H1 (cell line): ENCODE measurements around the gene SPTBN5. TPM values are rescaled to one million over a fixed set of nuclear protein-coding genes. Genes with fewer than 3 reads are reported as not detected.
A peak's percentile ranks its signal among the peaks of the same experiment; 100 is the strongest.

Experiments
- CTCF ChIA-PET: fragments of 300-600 bp; sonication (Branson Sonifier 250); formaldehyde crosslinking; loops from one replicate; lab custom pipeline; 2021; ENCODE audit not compliant: partially characterized antibody; lab: Charles Lee
- POLR2A ChIA-PET: fragments of 300-600 bp; sonication (Branson Sonifier 250); formaldehyde crosslinking; loops from one replicate; lab custom pipeline; 2021; ENCODE audit warnings: inconsistent platforms; ENCODE audit not compliant: partially characterized antibody; lab: Charles Lee
- DNase-seq, 2 experiments: peaks; one replicate each; pipeline versions ENCODE4 v3.0.0 to v3.0.0-alpha.2; 2010 to 2022; ENCODE audit warnings: low spot score in 2 of 2, low read depth in 1 of 2, mixed read lengths in 1 of 2
- FAIRE-seq: peaks from 2 replicates; lab custom pipeline; 2011; peaks lifted over from hg19 to GRCh38; lab: Jason Lieb, UNC
- H2AFZ ChIP-seq: 2 replicates; pipeline ENCODE4 v1.8.1; 2012; ENCODE audit warnings: low read length, inconsistent platforms
- H2AK5ac ChIP-seq: 2 replicates; pipeline ENCODE4 v1.6.1; 2013; ENCODE audit warnings: low read depth, low read length
- H2BK120ac ChIP-seq: replicated peaks from 2 replicates; pipeline ENCODE3; 2013; ENCODE audit warnings: low read depth, low read length, inconsistent platforms
- H2BK12ac ChIP-seq: 2 replicates; pipeline ENCODE4 v1.6.1; 2013; ENCODE audit warnings: low read depth, low read length
- H2BK15ac ChIP-seq: 2 replicates; pipeline ENCODE4 v1.6.1; 2013; ENCODE audit warnings: low read length
- H2BK20ac ChIP-seq: 2 replicates; pipeline ENCODE4 v1.6.1; 2013; ENCODE audit warnings: low read length
- H2BK5ac ChIP-seq: 2 replicates; pipeline ENCODE4 v1.6.1; 2013; ENCODE audit warnings: low read depth, low read length
- H3K14ac ChIP-seq: 2 replicates; pipeline ENCODE4 v1.6.1; 2013; ENCODE audit warnings: inconsistent platforms; ENCODE audit not compliant: insufficient read length
- H3K18ac ChIP-seq: 2 replicates; pipeline ENCODE4 v1.6.1; 2013; ENCODE audit warnings: low read length; ENCODE audit errors: extremely low read depth
- H3K23ac ChIP-seq: 2 replicates; pipeline ENCODE4 v1.6.1; 2013; ENCODE audit warnings: inconsistent platforms; ENCODE audit not compliant: insufficient read length
- H3K23me2 ChIP-seq: 2 replicates; pipeline ENCODE4 v1.6.1; 2013; ENCODE audit warnings: low read depth, low read length
- H3K27ac ChIP-seq: 2 replicates; pipeline ENCODE4 v1.6.1; 2011; ENCODE audit warnings: low read depth, low read length, inconsistent platforms
- H3K27me3 ChIP-seq, 4 experiments: replicated peaks in 1 of 4; 1 replicate in 1 of 4; 2 replicates in 3 of 4; pipeline versions ENCODE4 v1.6.1 to v1.8.1; 2011 to 2013; ENCODE audit warnings: low read length in 3 of 4, mild to moderate bottlenecking in 3 of 4, inconsistent platforms in 2 of 4, mixed read lengths in 2 of 4, moderate library complexity in 1 of 4; ENCODE audit not compliant: control insufficient read depth in 3 of 4, insufficient read depth in 3 of 4; ENCODE audit errors: extremely low read depth in 1 of 4
- H3K36me3 ChIP-seq, 4 experiments: 2 replicates each; pipeline versions ENCODE4 v1.6.1 to v1.8.1; 2011 to 2013; ENCODE audit warnings: mild to moderate bottlenecking in 4 of 4, low read length in 3 of 4, moderate library complexity in 2 of 4, control low read depth in 1 of 4, inconsistent platforms in 1 of 4; ENCODE audit not compliant: insufficient read depth in 4 of 4, control insufficient read depth in 2 of 4
- H3K4ac ChIP-seq: replicated peaks from 2 replicates; pipeline ENCODE3; 2013; ENCODE audit warnings: low read length, low read depth, mixed read lengths, inconsistent platforms; ENCODE audit not compliant: insufficient read length
- H3K4me1 ChIP-seq, 4 experiments: replicated peaks in 1 of 4; 1 replicate in 1 of 4; 2 replicates in 3 of 4; pipeline versions ENCODE4 v1.6.1 to v1.8.1; 2011 to 2013; ENCODE audit warnings: low read length in 3 of 4, inconsistent platforms in 2 of 4, mixed read lengths in 1 of 4; ENCODE audit not compliant: insufficient read depth in 4 of 4, control insufficient read depth in 3 of 4
- H3K4me2 ChIP-seq, 2 experiments: 2 replicates each; pipeline versions ENCODE4 v1.6.1 to v1.8.1; 2011 to 2013; ENCODE audit warnings: low read depth in 2 of 2, low read length in 2 of 2, control low read depth in 1 of 2, inconsistent platforms in 1 of 2, mild to moderate bottlenecking in 1 of 2; ENCODE audit not compliant: insufficient read depth in 1 of 2
- H3K4me3 ChIP-seq, 4 experiments: fragments of 200-600, 300-600 bp in 1 of 4; sonication (generic), shearing (Covaris generic), sonication (Bioruptor Twin) in 1 of 4; 2 replicates each; pipeline versions ENCODE4 v1.5.1 to v1.8.1; 2011 to 2016; ENCODE audit warnings: low read length in 4 of 4, low read depth in 3 of 4, control low read depth in 2 of 4, inconsistent platforms in 2 of 4, mild to moderate bottlenecking in 2 of 4, mixed read lengths in 1 of 4, moderate library complexity in 1 of 4; ENCODE audit not compliant: insufficient read depth in 2 of 4; ENCODE audit errors: extremely low read depth in 1 of 4
- H3K56ac ChIP-seq: replicated peaks from 2 replicates; pipeline ENCODE3; 2013; ENCODE audit warnings: low read depth, mild to moderate bottlenecking, mixed read lengths, low read length, inconsistent platforms; ENCODE audit not compliant: insufficient read length
- H3K79me1 ChIP-seq: 2 replicates; pipeline ENCODE4 v1.6.1; 2013; ENCODE audit warnings: low read depth, low read length, control low read depth
- H3K79me2 ChIP-seq, 2 experiments: 2 replicates each; pipeline versions ENCODE4 v1.6.1 to v1.8.1; 2012 to 2013; ENCODE audit warnings: low read length in 2 of 2, mild to moderate bottlenecking in 2 of 2, inconsistent platforms in 1 of 2; ENCODE audit not compliant: insufficient read depth in 2 of 2, control insufficient read depth in 1 of 2
- H3K9ac ChIP-seq, 4 experiments: replicated peaks in 1 of 4; 1 replicate in 1 of 4; 2 replicates in 3 of 4; pipeline versions ENCODE4 v1.6.1 to v1.8.1; 2011 to 2013; ENCODE audit warnings: low read depth in 3 of 4, low read length in 3 of 4, control low read depth in 2 of 4, mild to moderate bottlenecking in 2 of 4, moderate library complexity in 2 of 4, inconsistent platforms in 1 of 4; ENCODE audit errors: extremely low read depth in 1 of 4
- H3K9me3 ChIP-seq, 2 experiments: 2 replicates each; pipeline versions ENCODE4 v1.6.1 to v1.8.1; 2012 to 2013; ENCODE audit warnings: mild to moderate bottlenecking in 2 of 2, moderate library complexity in 2 of 2, control low read depth in 1 of 2, inconsistent platforms in 1 of 2, low read depth in 1 of 2, low read length in 1 of 2, mixed read lengths in 1 of 2; ENCODE audit not compliant: insufficient read depth in 2 of 2
- H4K20me1 ChIP-seq, 2 experiments: replicated peaks in 1 of 2; 2 replicates each; pipeline versions ENCODE3 to v1.8.1; 2011 to 2013; ENCODE audit warnings: inconsistent platforms in 2 of 2, low read length in 2 of 2, mild to moderate bottlenecking in 1 of 2; ENCODE audit not compliant: insufficient read depth in 2 of 2, control insufficient read depth in 1 of 2
- H4K5ac ChIP-seq: 2 replicates; pipeline ENCODE4 v1.6.1; 2013; ENCODE audit warnings: low read length, low read depth, mixed read lengths, inconsistent platforms; ENCODE audit not compliant: insufficient read length
- H4K8ac ChIP-seq: 2 replicates; pipeline ENCODE4 v1.8.0; 2013; ENCODE audit warnings: mild to moderate bottlenecking, moderate library complexity, low read length, inconsistent platforms; ENCODE audit not compliant: insufficient read depth; ENCODE audit errors: extremely low read depth
- H4K91ac ChIP-seq: replicated peaks from 2 replicates; pipeline ENCODE3; 2013; ENCODE audit warnings: low read length, mixed read lengths, inconsistent platforms; ENCODE audit not compliant: insufficient read length
- TBP ChIP-seq: IDR thresholded peaks from 2 replicates; pipeline ENCODE4 v1.6.1; 2011; ENCODE audit warnings: low read depth, low read length, improper control_type of control experiment
- ZNF274 ChIP-seq: IDR thresholded peaks from 2 replicates; pipeline ENCODE4 v1.7.0; 2012; ENCODE audit warnings: low read length, borderline replicate concordance; ENCODE audit errors: extremely low read depth
- WGBS, 2 experiments: shearing (Covaris generic) in 1 of 2; methylation state at CpG; one replicate each; pipeline versions ENCODE4 v1.1.6 to v1.1.7; 2013 to 2015; ENCODE audit warnings: low lambda C conversion rate in 2 of 2, mixed read lengths in 2 of 2, inconsistent platforms in 1 of 2, low coverage in 1 of 2, missing lambda C conversion rate in 1 of 2; ENCODE audit not compliant: insufficient replicate concordance in 2 of 2, insufficient coverage in 1 of 2, insufficient read length in 1 of 2; ENCODE audit errors: extremely low coverage in 1 of 2, missing lambda C conversion rate in 1 of 2; 5-methylcytosine and 5-hydroxymethylcytosine counted together
- polyA plus RNA-seq, 7 experiments: library from polyadenylated mRNA; depleted of rRNA in 3 of 7; stranded (reverse) in 5 of 7; unstranded in 2 of 7; fragments of >200 nt in 5 of 7; fragments of 200-250 nt in 2 of 7; gene quantifications; 1 replicate in 5 of 7; 2 replicates in 1 of 7; 4 replicates in 1 of 7; pipeline versions ENCODE4 v1.2.1 to v1.2.3, GENCODE V29; 2011 to 2013; ENCODE audit warnings: missing spikeins in 2 of 7, mixed read lengths in 2 of 7
- total RNA-seq: library from RNA; stranded (reverse); fragmentation: NEBNext Ultra II Directional; extraction: Animal tissue kit (Norgen Biotek cat#: 25700); gene quantifications from 2 replicates; pipeline ENCODE4 v1.2.1, GENCODE V29; 2021

SPTBN5 gene
- total and polyA plus RNA-seq, 2 of the 8 experiments (the other 6 are each of a cell fraction or from before 2014, with no cell fraction given): 0.32 to 0.84 TPM

DNA sequence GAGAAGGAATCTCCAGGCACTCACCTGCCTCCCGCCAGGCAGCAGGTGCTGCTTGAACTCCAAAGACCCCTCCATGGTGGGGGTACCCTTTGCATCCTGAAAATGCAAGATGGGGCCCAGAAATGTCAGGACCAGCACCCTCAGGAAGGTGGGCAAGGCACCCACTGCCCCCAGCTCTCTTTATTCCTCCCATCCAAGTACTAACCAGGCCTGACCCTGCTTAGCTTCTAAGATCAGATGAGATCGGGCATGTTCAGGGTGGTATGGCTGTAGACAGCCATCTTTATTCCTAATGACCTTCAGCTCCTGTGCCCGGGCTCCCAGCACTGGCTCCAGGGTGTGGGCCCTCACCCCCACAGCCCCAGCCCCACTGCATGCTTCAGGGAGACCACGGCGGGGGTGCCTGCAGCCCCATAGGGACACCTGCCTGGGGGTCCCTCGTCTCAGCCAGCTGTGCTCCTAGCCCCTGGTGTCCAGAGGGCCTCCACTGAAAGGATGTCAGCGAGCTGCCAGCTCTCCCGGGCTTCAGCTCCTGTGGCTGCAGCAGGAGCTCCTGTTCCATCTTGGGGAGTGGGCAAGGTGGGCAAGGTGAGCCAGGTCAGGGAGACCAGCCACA lies 42.0 kb downstream of the SPTBN5 start:
- Histone ChIP-seq H3K27ac (no peak overlapping the region), H2BK120ac (no peak overlapping the region), H2BK15ac (no peak overlapping the region), H4K5ac (no peak overlapping the region), H3K27me3 (no peaks in the 10 kb centered on the region; a peak in 1 of 7 replicates), H2BK5ac (no peak overlapping the region), H3K79me2 (no peaks in the 10 kb centered on the region), H3K4me3 (no peak overlapping the region), H4K20me1 (no peaks in the 10 kb centered on the region), H3K18ac (no peak overlapping the region; the same call in 1 of the 2 replicates), H3K9me3 (no peaks in the 10 kb centered on the region), H4K91ac (no peak overlapping the region), H2AFZ (no peak overlapping the region), H3K4me2 (no peak overlapping the region), H3K79me1 (no peaks in the 10 kb centered on the region), H4K8ac (no peak overlapping the region), H3K23me2 (0 out of 2 replicates have a peak, but pooled peaks cover 2% of the 10 kb centered on the region), H3K36me3 (peaks cover 0 to 4% (median 1%) of the 10 kb centered on the region in 4 experiments; a peak in 2 of 8 replicates), H3K4ac (no peak overlapping the region), H2BK20ac (no peak overlapping the region), H3K9ac (no peak overlapping the region), H2BK12ac (0 out of 2 replicates have a peak overlapping the region, but pooled peaks have one; percentile 3), H2AK5ac (no peak overlapping the region), H3K4me1 (peaks cover 0 to 11% (median 2%) of the 10 kb centered on the region in 4 experiments; a peak in 3 of 7 replicates), H3K23ac (no peak overlapping the region), H3K56ac (no peak overlapping the region), H3K14ac (no peak overlapping the region)
- DNase-seq (no peak), FAIRE-seq (no peak)
- CTCF ChIA-PET: interaction anchor here (1.0 to 3.5 kb wide), 11 partner anchors 10 to 179 kb away, joined by 3 to 17 read pairs (median 5); partner anchors contain the start of gene MAPKBP1
- WGBS, 2 experiments: 89% methylated on average over 8 of the region's 8 CpGs; no CpG with 5 or more reads in 1 of the 2 experiments
- POLR2A ChIA-PET: interaction anchor here (0.6 to 7.2 kb wide), 12 partner anchors 10 to 191 kb away, joined by 3 to 45 read pairs (median 4); partner anchors contain the start of genes MAPKBP1, MGA and PLA2G4B
- TF ChIP-seq TBP: peak; percentile 57; the same call in 1 of the 2 replicates
- TF ChIP-seq ZNF274: no peak
